Activated CD4-positive, alpha-beta T cell treated with anti-CD3 and anti-CD28 coated beads, Interleukin-2, amount 50 U/mL, for 1 hour (primary cell): Measurements from ENCODE around the gene TUBGCP4.

ENCODE experiments used
- DNase-seq: peaks from one replicate; pipeline ENCODE4 v3.0.0-alpha.2; 2020

TUBGCP4 gene

GRCh38 chr15:43406189-43406588, 35.3 kb downstream of the TUBGCP4 start:
- no peak for DNase-seq

DNA sequence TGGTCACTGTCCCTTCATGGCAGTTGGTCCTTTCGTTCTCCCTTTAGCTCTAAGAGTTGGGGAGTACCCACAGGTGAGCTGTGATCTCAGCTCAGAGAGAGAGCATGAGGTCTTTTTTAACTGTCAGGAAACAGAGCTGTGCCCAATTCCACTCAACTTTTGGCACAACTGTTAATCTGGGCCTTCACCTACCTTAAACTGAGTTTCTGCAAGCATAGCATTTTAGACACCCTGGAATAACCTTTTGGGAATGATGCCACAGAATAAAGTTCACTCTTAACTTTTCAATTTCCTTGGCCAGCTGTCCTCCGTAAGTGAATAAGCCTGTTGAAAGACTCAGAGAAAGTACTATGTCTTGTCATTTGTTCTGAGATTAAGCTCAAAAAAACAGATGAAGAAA, 35.9 kb downstream of the TUBGCP4 start:
- no peak for DNase-seq

DNA sequence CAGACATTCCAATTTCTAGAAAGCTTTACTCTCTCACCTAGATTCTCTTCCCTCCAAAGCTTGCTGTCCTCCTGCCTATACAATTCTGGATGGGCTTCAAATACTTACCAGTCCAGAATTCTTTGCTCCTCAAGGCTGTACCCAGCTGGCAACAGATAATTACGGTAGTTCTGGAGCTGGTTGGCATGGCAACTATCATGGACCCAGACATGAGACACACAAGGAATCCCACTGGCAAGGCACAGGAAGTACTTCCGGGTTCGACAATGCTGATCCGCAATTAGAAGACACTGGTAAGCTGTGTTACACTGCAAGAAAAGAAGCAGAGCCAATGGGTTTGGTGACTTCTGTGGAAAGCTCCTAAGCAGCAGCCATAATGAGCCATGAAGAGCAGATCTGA, 37.9 kb downstream of the TUBGCP4 start:
- DNase-seq, result no peak

DNA sequence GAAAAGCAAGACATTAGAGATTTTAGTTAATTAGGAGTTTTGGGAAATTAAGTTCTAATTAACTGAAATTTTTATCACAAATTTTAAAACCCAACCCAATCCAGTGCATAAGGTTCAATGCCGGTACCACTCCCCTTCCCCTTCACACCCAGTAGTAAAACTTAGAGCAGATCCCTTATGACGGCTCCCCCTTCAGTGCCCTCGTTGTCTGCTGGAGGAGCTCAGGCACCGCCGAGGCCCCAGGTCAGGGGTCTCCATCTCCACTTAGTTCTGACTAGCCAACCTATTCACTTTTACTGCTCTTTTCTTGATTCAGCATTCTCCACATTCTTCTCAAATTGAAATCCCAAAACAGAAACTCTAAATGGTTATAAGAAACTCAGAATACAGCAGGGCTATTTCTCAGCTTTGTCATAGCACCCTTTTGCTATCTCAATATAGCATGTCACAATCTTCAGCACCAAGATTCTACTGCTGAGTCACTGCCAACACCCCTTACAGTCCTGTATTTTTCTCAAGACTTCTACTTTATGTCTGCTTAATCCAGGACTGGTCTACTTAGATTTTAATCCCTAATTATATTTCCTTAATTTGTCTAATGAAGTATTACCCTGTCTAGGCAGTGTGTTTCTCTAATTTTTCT, 39.8 kb downstream of the TUBGCP4 start:
- no peak for DNase-seq

GRCh38 chr15:43412096-43412495, 41.2 kb downstream of the TUBGCP4 start:
- DNase-seq, result no peak

DNA sequence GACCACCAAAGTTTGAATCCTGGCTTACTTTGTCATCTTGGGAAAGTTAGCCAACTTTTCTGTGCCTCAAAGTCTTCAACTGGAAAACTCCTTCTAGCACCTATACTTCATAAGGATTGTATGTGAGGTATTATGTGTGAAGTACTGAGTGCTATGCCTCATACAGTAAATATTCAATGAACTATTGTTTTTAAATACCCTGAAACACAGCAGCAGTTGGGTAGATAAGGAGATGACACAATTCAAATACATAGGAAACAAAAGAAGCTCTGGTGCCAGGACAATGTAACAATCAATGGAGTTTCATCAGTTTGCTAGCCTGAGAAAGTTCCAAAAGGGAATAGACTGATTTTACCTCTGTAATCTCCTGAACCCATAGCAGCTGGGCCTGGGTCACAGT, 43.3 kb downstream of the TUBGCP4 start:
- DNase-seq, result no peak

GRCh38 chr15:43420435-43420834, 49.5 kb downstream of the TUBGCP4 start:
- no peak for DNase-seq

- DNase-seq, result no peak
These were observed 50.0 kb downstream of the TUBGCP4 start for GRCh38 chr15:43420876-43421275.

DNA sequence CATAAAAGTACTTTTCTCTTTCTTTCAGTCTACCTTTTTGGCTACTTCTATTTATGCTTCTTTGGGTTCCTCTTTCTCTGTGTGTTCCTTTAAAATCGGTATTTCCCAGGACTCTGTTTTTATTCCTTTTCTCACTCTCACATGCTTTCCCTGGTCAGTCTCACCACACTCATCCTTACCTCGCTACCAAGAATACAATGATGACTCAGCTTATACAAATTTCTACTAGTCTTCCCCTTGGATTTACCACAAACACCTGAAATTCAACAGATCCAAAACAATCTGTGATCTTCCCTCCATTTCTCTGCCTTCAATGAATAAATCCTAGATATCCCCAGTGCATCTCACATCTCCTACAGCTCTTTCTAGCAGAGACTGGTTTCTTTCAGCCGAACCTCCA, 52.9 kb downstream of the TUBGCP4 start:
- no peak for DNase-seq

GRCh38 chr15:43429687-43430086, 58.8 kb downstream of the TUBGCP4 start:
- no peak for DNase-seq

DNA sequence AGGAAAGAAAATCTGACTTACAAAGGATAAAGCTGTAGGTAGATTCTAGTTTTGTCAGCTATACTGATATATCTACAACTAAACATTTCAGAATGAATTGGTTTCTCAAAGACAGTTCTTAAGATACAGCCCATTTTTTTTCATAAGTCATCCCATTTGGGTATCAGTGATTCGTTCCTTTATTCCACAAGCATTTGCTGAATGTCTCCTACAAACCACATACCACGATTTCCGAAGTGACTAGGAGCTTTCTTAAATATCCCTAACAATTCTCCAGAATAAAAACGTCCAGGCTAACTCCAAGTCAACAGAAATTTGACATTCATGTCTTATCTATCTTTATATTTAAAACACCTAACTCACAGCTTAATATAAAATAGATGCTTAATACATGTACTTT, 62.3 kb downstream of the TUBGCP4 start:
- no peak for DNase-seq

- no peak for DNase-seq
These were observed 62.9 kb downstream of the TUBGCP4 start for GRCh38 chr15:43433661-43434303.

GRCh38 chr15:43434446-43434845, 63.5 kb downstream of the TUBGCP4 start:
- no peak for DNase-seq

- no peak for DNase-seq
These were observed 65.5 kb downstream of the TUBGCP4 start for GRCh38 chr15:43436395-43436794.

DNA sequence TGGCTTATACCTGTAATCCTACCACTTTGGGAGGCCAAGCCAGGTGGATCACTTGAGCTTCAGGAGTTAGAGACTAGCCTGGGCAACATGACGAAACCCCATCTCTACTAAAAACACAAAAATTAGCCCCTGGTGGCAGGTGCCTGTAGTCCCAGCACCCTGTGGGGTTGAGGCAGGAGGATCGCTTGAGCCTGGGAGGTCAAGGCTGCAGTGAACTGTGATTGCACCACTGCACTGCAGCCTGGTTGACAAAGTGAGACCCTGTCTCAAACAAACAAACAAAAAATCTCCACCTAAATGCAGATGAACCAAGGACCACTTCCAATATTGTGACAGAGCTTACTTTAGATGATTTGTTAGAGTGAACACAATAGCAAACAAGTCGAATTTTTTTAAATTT, 68.4 kb downstream of the TUBGCP4 start:
- DNase-seq, result no peak

GRCh38 chr15:43440721-43441281, 69.9 kb downstream of the TUBGCP4 start:
- DNase-seq, result no peak

DNA sequence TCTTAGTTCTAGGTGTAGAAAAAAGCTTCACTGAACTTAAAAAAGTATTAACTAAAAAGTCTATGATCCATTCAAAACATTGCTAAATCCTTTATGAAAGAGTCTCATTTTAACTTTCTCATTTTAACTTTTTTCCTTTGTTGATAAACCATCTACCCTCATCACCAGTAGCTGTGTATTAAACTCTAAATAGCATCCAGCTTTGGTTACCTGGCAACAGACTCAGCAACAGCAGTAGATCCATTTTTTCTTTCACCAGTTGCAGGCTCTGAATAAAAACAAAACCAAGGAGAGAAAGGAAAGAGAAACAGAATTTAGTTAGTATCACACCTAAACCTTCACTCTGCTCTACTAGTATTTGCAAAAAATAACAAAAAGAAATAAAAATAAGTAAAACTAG, 70.4 kb downstream of the TUBGCP4 start:
- DNase-seq, result no peak

DNA sequence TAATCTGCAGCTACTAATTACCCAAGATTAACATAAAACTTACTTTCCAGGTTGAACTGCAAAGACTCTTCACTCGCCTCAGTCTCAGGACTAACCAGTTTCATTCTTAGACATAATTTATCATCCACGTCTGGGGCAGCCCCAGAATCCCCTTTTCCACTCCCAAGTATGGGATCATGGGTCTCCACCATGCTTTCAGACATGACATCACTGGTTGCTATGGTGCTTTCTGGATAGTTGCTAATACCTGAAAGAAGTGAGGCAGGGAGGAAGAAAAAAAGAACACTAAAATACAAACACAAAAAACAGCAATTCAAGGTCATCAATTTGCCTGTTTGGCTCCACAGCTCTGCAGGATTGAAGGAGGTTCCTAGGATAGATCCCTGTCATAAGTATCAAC, 75.4 kb downstream of the TUBGCP4 start:
- DNase-seq, result no peak

- no peak for DNase-seq
These were observed 79.1 kb downstream of the TUBGCP4 start for GRCh38 chr15:43449981-43450380.
